GM19099 (cell line): ENCODE measurements around the gene RNASE7.

ENCODE experiments used
- POLR2A ChIP-seq: IDR thresholded peaks from 3 replicates; pipeline ENCODE4 v1.6.1; 2011; ENCODE audit warnings: low read depth; ENCODE audit not compliant: insufficient read length; ENCODE audit errors: extremely low read depth

The RNASE7 gene

GRCh38 chr14:21084396-21084795 is 42.2 kb downstream of the RNASE7 start:
- no peak for TF ChIP-seq POLR2A

- no peak for TF ChIP-seq POLR2A
Observed at GRCh38 chr14:21084998-21085853, 43.1 kb downstream of the RNASE7 start.

- TF ChIP-seq POLR2A = no peak
Observed at GRCh38 chr14:21086908-21087293, 44.7 kb downstream of the RNASE7 start.

GRCh38 chr14:21087294-21088091 is 45.3 kb downstream of the RNASE7 start:
- TF ChIP-seq POLR2A = no peak

GRCh38 chr14:21088687-21089086 is 46.5 kb downstream of the RNASE7 start:
- no peak for TF ChIP-seq POLR2A

- TF ChIP-seq POLR2A = no peak
Observed at GRCh38 chr14:21089271-21089670, 47.1 kb downstream of the RNASE7 start.

- TF ChIP-seq POLR2A = no peak
Observed at GRCh38 chr14:21089877-21090193, 47.7 kb downstream of the RNASE7 start.

GRCh38 chr14:21090194-21090939 is 48.2 kb downstream of the RNASE7 start:
- no peak for TF ChIP-seq POLR2A

- no peak for TF ChIP-seq POLR2A
Observed at GRCh38 chr14:21090940-21091663, 48.9 kb downstream of the RNASE7 start.

- no peak for TF ChIP-seq POLR2A
Observed at GRCh38 chr14:21091821-21092272, 49.7 kb downstream of the RNASE7 start.

GRCh38 chr14:21092273-21093011 is 50.3 kb downstream of the RNASE7 start:
- no peak for TF ChIP-seq POLR2A

GRCh38 chr14:21093018-21093417 is 50.9 kb downstream of the RNASE7 start:
- no peak for TF ChIP-seq POLR2A
